HG02938 (cell line): Measurements from ENCODE around the gene CPN1.
A peak's percentile ranks its signal among the peaks of the same experiment; 100 is the strongest.
"Not testable (repeated sequence)": the region's sequence is repeated elsewhere in the genome, so short reads cannot be mapped to it uniquely, and the experiment has no call there.

Experiments used
- ATAC-seq: cut with Tn5 transposase; IDR thresholded peaks from one replicate; pipeline ENCODE4 v1.9.1; 2021; ENCODE audit warnings: mild to moderate bottlenecking, moderate library complexity; ENCODE audit not compliant: unreplicated experiment

CPN1 gene

GRCh38 chr10:100025576-100025975 is 56.1 kb downstream of the CPN1 start:
- no peak for ATAC-seq

GRCh38 chr10:100024748-100025147 is 56.9 kb downstream of the CPN1 start:
- ATAC-seq = no peak

- ATAC-seq = no peak
Observed at GRCh38 chr10:100022403-100022802, 59.3 kb downstream of the CPN1 start.

GRCh38 chr10:100021322-100021721 is 60.3 kb downstream of the CPN1 start:
- ATAC-seq = no peak

- no peak for ATAC-seq
Observed at GRCh38 chr10:100020886-100021253, 60.8 kb downstream of the CPN1 start.

GRCh38 chr10:100020142-100020885 is 61.4 kb downstream of the CPN1 start:
- peak; percentile 91 for ATAC-seq

GRCh38 chr10:100019787-100020141 is 61.9 kb downstream of the CPN1 start:
- ATAC-seq = no peak

- peak; percentile 79 for ATAC-seq
Observed at GRCh38 chr10:100014071-100014762, 67.5 kb downstream of the CPN1 start.

GRCh38 chr10:100013621-100014020 is 68.0 kb downstream of the CPN1 start:
- no peak for ATAC-seq

GRCh38 chr10:100011906-100012305 is 69.8 kb downstream of the CPN1 start:
- not testable (repeated sequence) for ATAC-seq

- ATAC-seq = peak; percentile 51
Observed at GRCh38 chr10:100009793-100010676, 71.6 kb downstream of the CPN1 start, which contains the start of gene DNMBP. DNMBP (minus strand) TSS chr10:100009947; CDS start chr10:99972124, 37,823 bp downstream.

GRCh38 chr10:100009283-100009792 is 72.3 kb downstream of the CPN1 start:
- ATAC-seq = peak; percentile 29

- no peak for ATAC-seq
Observed at GRCh38 chr10:100008708-100009282, 72.9 kb downstream of the CPN1 start.

- ATAC-seq = no peak
Observed at GRCh38 chr10:100008142-100008522, 73.5 kb downstream of the CPN1 start.

- ATAC-seq = no peak
Observed at GRCh38 chr10:100007231-100008141, 74.2 kb downstream of the CPN1 start.

- ATAC-seq = no peak
Observed at GRCh38 chr10:100006243-100006886, 75.3 kb downstream of the CPN1 start.

- ATAC-seq = no peak
Observed at GRCh38 chr10:100004805-100005510, 76.7 kb downstream of the CPN1 start.

GRCh38 chr10:100000109-100000644 is 81.5 kb downstream of the CPN1 start:
- no peak for ATAC-seq
